Breast epithelium (tissue), 3 donors: ENCODE data around the gene H1-8.

ENCODE experiments used
- POLR2A ChIP-seq: fragments of 450-650 bp; IDR thresholded peaks from one replicate; pipeline ENCODE4 v1.6.1; 2016; ENCODE audit warnings: antibody characterized with exemption, mild to moderate bottlenecking, moderate library complexity
- POLR2AphosphoS5 ChIP-seq, 3 donors: sonication (generic); formaldehyde crosslinking; IDR thresholded peaks; one replicate each; pipeline ENCODE4 v1.6.1; 2017; ENCODE audit warnings: antibody characterized with exemption in 3 of 3
- TF ChIP-seq, protein P1 (sequence below), 3 donors: fragments of 450-650 bp; IDR thresholded peaks; one replicate each; pipeline ENCODE4 v1.5.1; 2016 to 2017; ENCODE audit warnings: antibody characterized with exemption in 3 of 3, mild to moderate bottlenecking in 3 of 3, moderate library complexity in 3 of 3

- TF ChIP-seq, protein P1, sequence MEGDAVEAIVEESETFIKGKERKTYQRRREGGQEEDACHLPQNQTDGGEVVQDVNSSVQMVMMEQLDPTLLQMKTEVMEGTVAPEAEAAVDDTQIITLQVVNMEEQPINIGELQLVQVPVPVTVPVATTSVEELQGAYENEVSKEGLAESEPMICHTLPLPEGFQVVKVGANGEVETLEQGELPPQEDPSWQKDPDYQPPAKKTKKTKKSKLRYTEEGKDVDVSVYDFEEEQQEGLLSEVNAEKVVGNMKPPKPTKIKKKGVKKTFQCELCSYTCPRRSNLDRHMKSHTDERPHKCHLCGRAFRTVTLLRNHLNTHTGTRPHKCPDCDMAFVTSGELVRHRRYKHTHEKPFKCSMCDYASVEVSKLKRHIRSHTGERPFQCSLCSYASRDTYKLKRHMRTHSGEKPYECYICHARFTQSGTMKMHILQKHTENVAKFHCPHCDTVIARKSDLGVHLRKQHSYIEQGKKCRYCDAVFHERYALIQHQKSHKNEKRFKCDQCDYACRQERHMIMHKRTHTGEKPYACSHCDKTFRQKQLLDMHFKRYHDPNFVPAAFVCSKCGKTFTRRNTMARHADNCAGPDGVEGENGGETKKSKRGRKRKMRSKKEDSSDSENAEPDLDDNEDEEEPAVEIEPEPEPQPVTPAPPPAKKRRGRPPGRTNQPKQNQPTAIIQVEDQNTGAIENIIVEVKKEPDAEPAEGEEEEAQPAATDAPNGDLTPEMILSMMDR (IDR thresholded peaks at IDR 0.05) = no peak
- TF ChIP-seq POLR2A (no peak), POLR2AphosphoS5 (IDR thresholded peaks at IDR 0.05) (no peak)
Measured at GRCh38 chr3:129571605-129572547, 28.9 kb downstream of the H1-8 start.
